Pulmonary artery endothelial cell (primary cell): Measurements from ENCODE around the gene KCNK1. TPM values are rescaled to one million over a fixed set of nuclear protein-coding genes. Genes with fewer than 3 reads are reported as not detected.
"Not testable (repeated sequence)": the region's sequence is repeated elsewhere in the genome, so short reads cannot be mapped to it uniquely, and the experiment has no call there.

Experiments used
- DNase-seq: peaks from one replicate; pipeline ENCODE4 v3.0.0-alpha.2; 2011; ENCODE audit warnings: low read depth, low spot score
- total RNA-seq: library from RNA; depleted of rRNA; stranded (reverse); fragments of >200 nt; gene quantifications from 2 replicates; pipeline ENCODE4 v1.2.3, GENCODE V29; 2014

KCNK1 gene
- total RNA-seq, 1 donor from 2014 or later, result 0.20 TPM

GRCh38 chr1:233665575-233666270 lies 51.8 kb downstream of the KCNK1 start:
- DNase-seq, result no peak

- DNase-seq, result no peak
Observed at GRCh38 chr1:233667741-233668140, 53.8 kb downstream of the KCNK1 start.

GRCh38 chr1:233668146-233668724 lies 54.3 kb downstream of the KCNK1 start:
- no peak for DNase-seq

GRCh38 chr1:233668725-233669294 lies 54.9 kb downstream of the KCNK1 start:
- DNase-seq, result no peak

- not testable (repeated sequence) for DNase-seq
Observed at GRCh38 chr1:233670363-233670762, 56.5 kb downstream of the KCNK1 start.

- DNase-seq, result no peak
Observed at GRCh38 chr1:233671286-233671685, 57.4 kb downstream of the KCNK1 start.

- DNase-seq, result no peak
Observed at GRCh38 chr1:233672732-233673131, 58.8 kb downstream of the KCNK1 start.

- no peak for DNase-seq
Observed at GRCh38 chr1:233673261-233673946, 59.5 kb downstream of the KCNK1 start.

GRCh38 chr1:233673947-233674431 lies 60.1 kb downstream of the KCNK1 start:
- DNase-seq, result no peak

GRCh38 chr1:233675446-233675845 lies 61.5 kb downstream of the KCNK1 start:
- no peak for DNase-seq

GRCh38 chr1:233675893-233676292 lies 62.0 kb downstream of the KCNK1 start:
- no peak for DNase-seq

GRCh38 chr1:233677690-233678354 lies 63.9 kb downstream of the KCNK1 start:
- no peak for DNase-seq

- no peak for DNase-seq
Observed at GRCh38 chr1:233679030-233679429, 65.1 kb downstream of the KCNK1 start.

- no peak for DNase-seq
Observed at GRCh38 chr1:233679591-233680373, 65.9 kb downstream of the KCNK1 start.

- DNase-seq, result no peak
Observed at GRCh38 chr1:233681285-233681684, 67.4 kb downstream of the KCNK1 start.

- DNase-seq, result not testable (repeated sequence)
Observed at GRCh38 chr1:233686653-233687052, 72.7 kb downstream of the KCNK1 start.

GRCh38 chr1:233689017-233689747 lies 75.3 kb downstream of the KCNK1 start:
- no peak for DNase-seq

GRCh38 chr1:233689748-233690254 lies 75.9 kb downstream of the KCNK1 start:
- DNase-seq, result no peak

- DNase-seq, result no peak
Observed at GRCh38 chr1:233695901-233696300, 82.0 kb downstream of the KCNK1 start.

- no peak for DNase-seq
Observed at GRCh38 chr1:233700338-233700737, 86.4 kb downstream of the KCNK1 start.
